ENCODE results near the gene ST6GAL1.

The ST6GAL1 gene

GRCh38 chr3:186986816-186987215, 56.5 kb downstream of the ST6GAL1 start:
- TF ChIP-seq, protein P1, sequence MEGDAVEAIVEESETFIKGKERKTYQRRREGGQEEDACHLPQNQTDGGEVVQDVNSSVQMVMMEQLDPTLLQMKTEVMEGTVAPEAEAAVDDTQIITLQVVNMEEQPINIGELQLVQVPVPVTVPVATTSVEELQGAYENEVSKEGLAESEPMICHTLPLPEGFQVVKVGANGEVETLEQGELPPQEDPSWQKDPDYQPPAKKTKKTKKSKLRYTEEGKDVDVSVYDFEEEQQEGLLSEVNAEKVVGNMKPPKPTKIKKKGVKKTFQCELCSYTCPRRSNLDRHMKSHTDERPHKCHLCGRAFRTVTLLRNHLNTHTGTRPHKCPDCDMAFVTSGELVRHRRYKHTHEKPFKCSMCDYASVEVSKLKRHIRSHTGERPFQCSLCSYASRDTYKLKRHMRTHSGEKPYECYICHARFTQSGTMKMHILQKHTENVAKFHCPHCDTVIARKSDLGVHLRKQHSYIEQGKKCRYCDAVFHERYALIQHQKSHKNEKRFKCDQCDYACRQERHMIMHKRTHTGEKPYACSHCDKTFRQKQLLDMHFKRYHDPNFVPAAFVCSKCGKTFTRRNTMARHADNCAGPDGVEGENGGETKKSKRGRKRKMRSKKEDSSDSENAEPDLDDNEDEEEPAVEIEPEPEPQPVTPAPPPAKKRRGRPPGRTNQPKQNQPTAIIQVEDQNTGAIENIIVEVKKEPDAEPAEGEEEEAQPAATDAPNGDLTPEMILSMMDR (conservative IDR thresholded peaks at IDR 0.05; ENCODE audit: low read depth, low read length): no peak
- no peak overlapping the region for H3K27ac ChIP-seq
- H3K9ac ChIP-seq: no peak overlapping the region
- H3K36me3 ChIP-seq (ENCODE audit: insufficient read depth): no peaks in the 10 kb centered on the region
- H3K4me2 ChIP-seq: no peak overlapping the region
- no peaks in the 10 kb centered on the region for H3K27me3 ChIP-seq (ENCODE audit: insufficient read depth, low read depth)
- H3K4me1 ChIP-seq (ENCODE audit: low read depth, poor library complexity, severe bottlenecking): peaks cover 11% of the 10 kb centered on the region
- H3K79me2 ChIP-seq (ENCODE audit: insufficient read depth, low read depth): no peaks in the 10 kb centered on the region
- H2AFZ ChIP-seq (ENCODE audit: low read depth): no peak overlapping the region
- H3K4me3 ChIP-seq (IDR thresholded peaks at IDR 0.05; ENCODE audit: insufficient read depth, low read depth, low read length): no peak overlapping the region
- H4K20me1 ChIP-seq (ENCODE audit: insufficient read depth): no peaks in the 10 kb centered on the region

GRCh38 chr3:186988806-186989205, 58.5 kb downstream of the ST6GAL1 start:
- H3K36me3 ChIP-seq (ENCODE audit: insufficient read depth): no peaks in the 10 kb centered on the region
- no peak overlapping the region for H3K9ac ChIP-seq
- no peaks in the 10 kb centered on the region for H4K20me1 ChIP-seq (ENCODE audit: insufficient read depth)
- peak overlapping the region; percentile 23; the same call in 1 of the 2 replicates for H3K27ac ChIP-seq
- H3K4me3 ChIP-seq (IDR thresholded peaks at IDR 0.05; ENCODE audit: insufficient read depth, low read depth, low read length): no peak overlapping the region
- peaks cover 22% of the 10 kb centered on the region for H3K4me1 ChIP-seq (ENCODE audit: low read depth, poor library complexity, severe bottlenecking)
- H3K4me2 ChIP-seq: no peak overlapping the region; the same call in 1 of the 2 replicates
- TF ChIP-seq, protein P1 (conservative IDR thresholded peaks at IDR 0.05; ENCODE audit: low read depth, low read length): no peak
- no peaks in the 10 kb centered on the region for H3K79me2 ChIP-seq (ENCODE audit: insufficient read depth, low read depth)
- no peak overlapping the region for H2AFZ ChIP-seq (ENCODE audit: low read depth)
- no peaks in the 10 kb centered on the region for H3K27me3 ChIP-seq (ENCODE audit: insufficient read depth, low read depth)

DNA sequence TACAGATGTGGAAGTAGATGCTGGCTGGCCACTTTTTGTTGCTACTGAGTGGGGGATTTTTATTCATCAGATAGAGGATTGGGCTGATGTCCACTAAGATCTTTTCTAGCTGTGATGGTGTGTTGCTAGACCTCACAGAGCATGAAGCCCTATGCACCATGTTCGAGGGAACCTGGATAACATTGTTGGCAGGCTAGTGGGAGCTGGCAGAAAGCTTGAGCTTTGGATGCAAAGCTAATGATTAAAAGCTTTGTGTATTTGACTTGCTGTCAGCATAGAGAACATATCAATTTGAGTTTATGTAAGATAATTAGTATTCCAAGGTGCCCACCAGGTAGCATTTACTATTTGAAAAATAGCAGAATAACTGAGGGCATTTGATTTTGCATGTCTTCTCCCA, 59.1 kb downstream of the ST6GAL1 start:
- Histone ChIP-seq H3K27ac (peak overlapping the region; percentile 23; the same call in 1 of the 2 replicates), H2AFZ (ENCODE audit: low read depth) (no peak overlapping the region), H3K4me3 (IDR thresholded peaks at IDR 0.05; ENCODE audit: insufficient read depth, low read depth, low read length) (no peak overlapping the region), H3K79me2 (ENCODE audit: insufficient read depth, low read depth) (no peaks in the 10 kb centered on the region), H3K36me3 (ENCODE audit: insufficient read depth) (no peaks in the 10 kb centered on the region), H3K4me2 (no peak overlapping the region; the same call in 1 of the 2 replicates), H3K4me1 (ENCODE audit: low read depth, poor library complexity, severe bottlenecking) (peaks cover 28% of the 10 kb centered on the region), H4K20me1 (ENCODE audit: insufficient read depth) (no peaks in the 10 kb centered on the region), H3K9ac (no peak overlapping the region), H3K27me3 (ENCODE audit: insufficient read depth, low read depth) (no peaks in the 10 kb centered on the region)
- TF ChIP-seq, protein P1 (conservative IDR thresholded peaks at IDR 0.05; ENCODE audit: low read depth, low read length): no peak

- no peak overlapping the region for H3K9ac ChIP-seq
- H3K4me3 ChIP-seq (IDR thresholded peaks at IDR 0.05; ENCODE audit: insufficient read depth, low read depth, low read length): no peak overlapping the region
- H3K4me1 ChIP-seq (ENCODE audit: low read depth, poor library complexity, severe bottlenecking): peaks cover 33% of the 10 kb centered on the region
- H2AFZ ChIP-seq (ENCODE audit: low read depth): no peak overlapping the region
- TF ChIP-seq, protein P1 (conservative IDR thresholded peaks at IDR 0.05; ENCODE audit: low read depth, low read length): no peak
- no peak overlapping the region for H3K27ac ChIP-seq
- H3K79me2 ChIP-seq (ENCODE audit: insufficient read depth, low read depth): no peaks in the 10 kb centered on the region
- no peak overlapping the region for H3K4me2 ChIP-seq
- H3K36me3 ChIP-seq (ENCODE audit: insufficient read depth): no peaks in the 10 kb centered on the region
- H3K27me3 ChIP-seq (ENCODE audit: insufficient read depth, low read depth): no peaks in the 10 kb centered on the region
- H4K20me1 ChIP-seq (ENCODE audit: insufficient read depth): no peaks in the 10 kb centered on the region
Observed at GRCh38 chr3:186990277-186990676, 60.0 kb downstream of the ST6GAL1 start.

Measured in KMS-11 (cell line).